Measurements from ENCODE around the gene PLXNA2.

- TF ChIP-seq CTCF (IDR thresholded peaks at IDR 0.05) (no peak), POLR2A (IDR thresholded peaks at IDR 0.05) (no peak)
Observed at GRCh38 chr1:208145167-208145566, 99.0 kb downstream of the PLXNA2 start.

Data from body of pancreas (tissue), 4 donors.